Measurements from ENCODE around the gene NEU1.

DNA sequence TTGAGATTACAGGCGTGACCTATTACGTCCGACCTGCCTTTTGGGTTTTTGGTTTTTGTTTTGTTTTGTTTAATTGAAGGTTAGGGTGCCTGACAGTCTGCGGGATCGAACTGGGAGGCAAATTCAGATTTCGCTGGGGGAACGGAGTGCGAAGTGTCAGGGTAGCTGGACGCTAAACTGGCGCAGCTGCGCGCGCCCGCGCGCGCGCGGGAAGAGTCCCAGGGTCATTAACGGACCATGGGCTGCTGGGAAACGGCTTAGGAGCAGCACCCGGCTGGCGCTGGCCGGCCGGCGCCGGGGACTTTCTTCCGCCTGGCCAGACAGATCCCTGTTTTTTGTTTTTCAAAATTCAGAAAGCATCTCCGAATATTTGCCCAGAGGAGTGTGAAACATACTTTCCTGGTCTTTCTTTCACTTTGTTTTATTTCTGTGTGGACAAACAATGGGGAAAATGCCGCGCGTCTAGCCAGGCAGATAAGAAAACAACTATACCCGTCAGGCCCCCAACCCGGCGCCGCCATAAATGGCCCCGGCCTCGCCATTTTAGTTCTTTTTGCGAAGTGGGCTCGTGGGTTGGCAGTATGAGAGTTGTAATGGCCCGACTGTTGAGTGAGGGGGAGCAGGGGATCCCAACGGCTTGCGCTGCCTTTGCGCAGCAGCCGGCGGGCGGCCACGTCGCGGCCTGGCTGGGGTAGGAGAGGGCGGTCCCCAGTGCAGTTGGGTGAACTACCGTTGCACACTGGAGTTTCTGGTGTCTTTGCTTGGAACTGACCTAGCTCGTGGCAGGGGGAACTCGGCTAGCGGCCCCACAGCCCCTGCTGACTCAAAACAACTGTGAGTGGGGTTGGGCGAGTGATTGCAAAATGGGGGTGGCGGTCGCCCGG is 28.0 kb downstream of the NEU1 start:
- TF ChIP-seq POLR2A (IDR thresholded peaks at IDR 0.05; ENCODE audit: low read length) (peak; percentile 99), GATA1 (IDR thresholded peaks at IDR 0.05; ENCODE audit: low read depth, low read length) (no peak)
